ENCODE results near the gene ADGRB3.

ADGRB3 gene

GRCh38 chr6:69164564-69165229 lies 529.6 kb downstream of the ADGRB3 start:
- DNase-seq (ENCODE audit: extremely low read depth, low read depth): no peak

GRCh38 chr6:69179681-69180080 lies 544.6 kb downstream of the ADGRB3 start:
- TF ChIP-seq CTCF (IDR thresholded peaks at IDR 0.05; ENCODE audit: low read depth, low read length): no peak
- DNase-seq (ENCODE audit: extremely low read depth, low read depth): no peak

More at GRCh38 chr6:69164564-69165229, 529.6 kb downstream of the ADGRB3 start:
- TF ChIP-seq CTCF (IDR thresholded peaks at IDR 0.05; ENCODE audit: low read depth, low read length): no peak

GRCh38 chr6:69180361-69181067 lies 545.4 kb downstream of the ADGRB3 start:
- no peak for TF ChIP-seq CTCF (IDR thresholded peaks at IDR 0.05; ENCODE audit: low read depth, low read length)
- no peak for DNase-seq (ENCODE audit: extremely low read depth, low read depth)

- no peak for DNase-seq (ENCODE audit: extremely low read depth, low read depth)
- no peak for TF ChIP-seq CTCF (IDR thresholded peaks at IDR 0.05; ENCODE audit: low read depth, low read length)
Measured at GRCh38 chr6:69181964-69182363, 546.9 kb downstream of the ADGRB3 start.

- TF ChIP-seq CTCF (IDR thresholded peaks at IDR 0.05; ENCODE audit: low read depth, low read length): no peak
- no peak for DNase-seq (ENCODE audit: extremely low read depth, low read depth)
Measured at GRCh38 chr6:69185276-69185675, 550.2 kb downstream of the ADGRB3 start.

GRCh38 chr6:69202768-69203167 lies 567.7 kb downstream of the ADGRB3 start:
- no peak for DNase-seq (ENCODE audit: extremely low read depth, low read depth)
- TF ChIP-seq CTCF (IDR thresholded peaks at IDR 0.05; ENCODE audit: low read depth, low read length): no peak

GRCh38 chr6:69216127-69216526 lies 581.0 kb downstream of the ADGRB3 start:
- DNase-seq (ENCODE audit: extremely low read depth, low read depth): no peak
- no peak for TF ChIP-seq CTCF (IDR thresholded peaks at IDR 0.05; ENCODE audit: low read depth, low read length)

All from AG09319 (cell line).